Activated naive CD4-positive, alpha-beta T cell treated with anti-CD3 and anti-CD28 coated beads, Interleukin-2, amount 50 U/mL, for 72 hours (primary cell): ENCODE results near the gene FLVCR2. TPM values are rescaled to one million over a fixed set of nuclear protein-coding genes. Genes with fewer than 3 reads are reported as not detected.
A peak's percentile ranks its signal among the peaks of the same experiment; 100 is the strongest.

Experiments used
- ATAC-seq, 2 donors: fragments of 150-1000 bp; cut with Tn5 transposase; 2 replicates each; pipeline ENCODE4 v1.10.0; 2021; ENCODE audit warnings: mild to moderate bottlenecking in 2 of 2, moderate library complexity in 2 of 2
- DNase-seq, 2 donors: peaks; one replicate each; pipeline ENCODE4 v3.0.0; 2021 to 2022; ENCODE audit warnings: low spot score in 2 of 2
- H3K27ac Mint-ChIP-seq, 2 donors: one replicate each; pipeline ENCODE4 v1.8.0; 2022; ENCODE audit warnings: mild to moderate bottlenecking in 2 of 2, mixed read lengths in 2 of 2
- H3K36me3 Mint-ChIP-seq, 2 donors: one replicate each; pipeline ENCODE4 v1.8.0; 2022; ENCODE audit warnings: mixed read lengths in 2 of 2
- H3K9me3 Mint-ChIP-seq, 2 donors: one replicate each; pipeline ENCODE4 v1.8.0; 2022; ENCODE audit warnings: mixed read lengths in 2 of 2
- total RNA-seq, 2 donors: library from RNA; stranded (reverse); gene quantifications; one replicate each; pipeline ENCODE4 v1.2.3, GENCODE V29; 2022

Gene FLVCR2
- total RNA-seq, 2 donors from 2014 or later, result 11.6 to 18.3 TPM

DNA sequence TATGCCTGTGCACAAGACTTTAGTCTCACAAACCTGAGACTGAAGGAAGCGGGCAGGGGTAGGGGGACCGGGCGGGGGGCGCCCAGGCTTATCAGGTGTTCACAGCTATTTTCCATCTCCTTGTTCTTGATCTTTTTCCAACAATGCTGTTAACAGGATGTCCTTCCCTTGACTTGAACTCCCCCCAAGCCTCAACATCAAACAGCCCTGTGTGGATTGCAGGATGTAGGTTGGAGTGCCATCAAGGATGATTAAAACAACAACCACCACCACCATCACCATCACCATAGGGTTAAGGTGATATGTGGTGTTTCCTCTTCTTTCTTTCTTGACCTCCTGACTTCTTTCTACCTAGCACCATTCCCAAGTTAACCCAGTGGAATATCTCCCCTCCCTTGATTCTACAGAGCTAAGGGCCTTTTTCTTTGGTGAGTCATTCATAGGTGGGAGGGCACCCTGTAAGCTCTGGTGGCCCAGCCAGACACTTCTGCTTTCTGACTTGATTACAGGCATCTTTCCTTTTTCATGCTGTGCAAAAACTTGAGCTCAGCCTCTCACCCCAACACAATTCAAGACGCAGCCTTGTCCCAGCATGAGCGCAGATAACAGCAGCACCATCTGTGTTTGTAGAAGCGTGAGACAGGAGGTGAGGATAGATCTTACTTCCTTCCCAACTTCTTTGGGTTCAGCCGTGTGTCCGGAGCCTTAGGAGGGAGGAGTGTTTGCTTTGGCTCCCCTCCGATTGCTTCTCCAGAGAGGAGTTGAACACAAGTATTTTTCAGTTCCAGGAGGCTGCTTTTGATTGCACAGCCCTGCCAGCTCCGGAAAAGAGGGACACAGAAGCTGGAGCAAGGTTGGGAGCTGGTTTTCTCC lies 26.8 kb downstream of the FLVCR2 start:
- Mint-ChIP-seq H3K27ac (peak overlapping the region in 1 of 2 donors; percentile 22), H3K36me3 (peaks cover 4 to 15% of the 10 kb centered on the region in 2 donors), H3K9me3 (peaks cover 0 to 7% of the 10 kb centered on the region in 2 donors)
- ATAC-seq (no peak), DNase-seq (no peak)

- DNase-seq, result no peak
- H3K36me3 Mint-ChIP-seq, result peaks cover 4 to 15% of the 10 kb centered on the region in 2 donors
- no peak for ATAC-seq
- peak overlapping the region in 1 of 2 donors; percentile 22 for H3K27ac Mint-ChIP-seq
- H3K9me3 Mint-ChIP-seq, result peaks cover 0 to 7% of the 10 kb centered on the region in 2 donors
Measured at GRCh38 chr14:75605916-75606315, 27.5 kb downstream of the FLVCR2 start.

DNA sequence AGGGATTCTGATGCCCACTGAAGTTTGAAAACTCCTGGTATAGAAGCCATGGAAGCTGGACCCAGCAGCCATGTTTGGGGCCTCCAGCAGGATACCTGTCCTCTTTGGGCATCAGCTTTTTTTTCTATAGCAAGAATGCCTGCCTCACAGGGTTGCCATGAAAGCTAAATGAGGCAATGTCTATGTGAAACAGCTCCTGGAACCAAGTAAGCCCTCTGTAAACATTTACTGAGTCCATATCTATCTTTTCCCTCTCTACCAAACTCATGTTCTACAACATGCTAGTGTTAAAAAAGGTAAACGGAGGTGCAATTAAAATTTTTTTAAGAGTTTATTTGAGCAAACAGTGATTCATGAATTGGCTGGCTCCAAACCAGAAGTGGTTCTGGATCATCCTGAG lies 28.6 kb downstream of the FLVCR2 start:
- H3K9me3 Mint-ChIP-seq, result peaks cover 0 to 7% of the 10 kb centered on the region in 2 donors
- ATAC-seq, result no peak

GRCh38 chr14:75607842-75608640 lies 29.6 kb downstream of the FLVCR2 start:
- ATAC-seq, result no peak
- Mint-ChIP-seq H3K36me3 (peaks cover 4 to 23% of the 10 kb centered on the region in 2 donors), H3K9me3 (peaks cover 0 to 11% of the 10 kb centered on the region in 2 donors), H3K27ac (no peak overlapping the region)
- no peak for DNase-seq

More for the DNA sequence above, 28.6 kb downstream of the FLVCR2 start:
- Mint-ChIP-seq H3K36me3 (peaks cover 4 to 15% of the 10 kb centered on the region in 2 donors), H3K27ac (no peak overlapping the region)
- DNase-seq, result no peak

DNA sequence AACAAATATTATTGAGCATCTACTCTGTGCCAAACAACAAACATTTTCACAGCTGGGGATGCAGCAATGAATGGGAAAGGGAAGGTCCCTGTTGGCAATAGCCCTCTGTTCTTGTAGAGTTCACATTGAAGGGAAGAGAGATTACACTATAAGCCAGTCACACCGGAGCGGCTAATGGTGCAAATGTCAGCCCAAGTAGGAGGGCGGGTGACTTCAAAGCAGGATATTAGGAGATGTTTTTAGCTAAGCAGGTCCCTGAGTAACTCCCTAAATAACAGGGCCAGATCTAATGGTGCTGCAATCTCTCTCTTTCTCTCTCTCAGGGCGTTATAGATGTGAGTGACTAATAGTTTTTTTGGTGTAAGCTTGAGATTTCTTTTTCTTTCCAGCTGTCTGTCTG lies 30.7 kb downstream of the FLVCR2 start:
- Mint-ChIP-seq H3K9me3 (peaks cover 0 to 15% of the 10 kb centered on the region in 2 donors), H3K36me3 (peaks cover 4 to 26% of the 10 kb centered on the region in 2 donors), H3K27ac (peak overlapping the region in 1 of 2 donors; percentile 5)
- DNase-seq (no peak), ATAC-seq (no peak)

GRCh38 chr14:75609606-75610475 lies 31.4 kb downstream of the FLVCR2 start:
- ATAC-seq, result no peak
- peak overlapping the region in 1 of 2 donors; percentile 5 for H3K27ac Mint-ChIP-seq
- peaks cover 5 to 20% of the 10 kb centered on the region in 2 donors for H3K9me3 Mint-ChIP-seq
- peaks cover 4 to 34% of the 10 kb centered on the region in 2 donors for H3K36me3 Mint-ChIP-seq
- DNase-seq, result no peak

GRCh38 chr14:75610834-75611233 lies 32.4 kb downstream of the FLVCR2 start:
- no peak overlapping the region for H3K27ac Mint-ChIP-seq
- no peak for DNase-seq
- H3K9me3 Mint-ChIP-seq, result peaks cover 5 to 20% of the 10 kb centered on the region in 2 donors
- no peak for ATAC-seq
- H3K36me3 Mint-ChIP-seq, result peaks cover 4 to 40% of the 10 kb centered on the region in 2 donors

DNA sequence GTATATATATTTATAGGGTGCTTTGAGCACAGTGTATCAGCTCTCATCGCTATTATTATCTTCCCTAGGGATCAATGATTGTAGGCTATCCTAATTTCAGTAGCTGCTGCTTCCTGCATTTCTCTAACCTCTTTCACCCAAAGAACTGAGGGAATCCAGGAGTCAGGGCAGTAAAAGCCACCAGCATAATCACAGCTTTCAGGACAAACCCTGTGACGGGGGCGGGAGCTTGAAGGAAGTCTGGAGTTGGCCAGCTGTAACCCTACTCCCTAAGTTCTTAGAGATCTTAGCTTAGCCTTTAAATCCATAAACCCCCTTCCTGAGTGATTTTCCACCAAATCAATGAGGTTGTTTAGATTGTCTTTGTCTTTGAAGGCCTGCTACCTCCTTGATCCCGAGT lies 33.7 kb downstream of the FLVCR2 start:
- Mint-ChIP-seq H3K9me3 (peaks cover 5 to 19% of the 10 kb centered on the region in 2 donors), H3K36me3 (peaks cover 2 to 38% of the 10 kb centered on the region in 2 donors), H3K27ac (no peak overlapping the region)
- ATAC-seq (no peak), DNase-seq (no peak)

GRCh38 chr14:75614179-75614578 lies 35.8 kb downstream of the FLVCR2 start:
- H3K9me3 Mint-ChIP-seq, result peaks cover 5 to 13% of the 10 kb centered on the region in 2 donors
- no peak for DNase-seq
- H3K36me3 Mint-ChIP-seq, result peaks cover 0 to 25% of the 10 kb centered on the region in 2 donors
- ATAC-seq, result no peak
- H3K27ac Mint-ChIP-seq, result no peak overlapping the region

DNA sequence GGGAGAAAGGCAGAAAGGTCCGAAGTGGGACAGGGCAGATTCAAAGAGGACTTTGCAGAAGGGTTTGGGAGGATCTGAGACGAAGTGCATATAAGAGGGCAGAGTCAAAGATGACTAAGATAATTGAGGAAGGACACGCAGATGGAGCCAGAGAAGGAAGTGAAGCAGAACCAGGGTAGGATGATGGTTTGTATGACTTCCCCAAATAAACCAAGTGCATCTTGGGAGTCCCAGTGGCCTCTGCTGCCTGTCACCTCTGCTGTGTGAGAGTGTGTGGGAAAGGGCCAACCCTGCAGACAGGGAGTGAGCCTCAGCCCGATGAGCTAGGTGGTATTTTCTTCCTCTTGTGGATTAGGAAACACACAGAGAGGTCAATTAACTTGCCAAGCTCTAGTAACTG lies 36.8 kb downstream of the FLVCR2 start:
- ATAC-seq, result no peak
- peaks cover 0 to 25% of the 10 kb centered on the region in 2 donors for H3K36me3 Mint-ChIP-seq

DNA sequence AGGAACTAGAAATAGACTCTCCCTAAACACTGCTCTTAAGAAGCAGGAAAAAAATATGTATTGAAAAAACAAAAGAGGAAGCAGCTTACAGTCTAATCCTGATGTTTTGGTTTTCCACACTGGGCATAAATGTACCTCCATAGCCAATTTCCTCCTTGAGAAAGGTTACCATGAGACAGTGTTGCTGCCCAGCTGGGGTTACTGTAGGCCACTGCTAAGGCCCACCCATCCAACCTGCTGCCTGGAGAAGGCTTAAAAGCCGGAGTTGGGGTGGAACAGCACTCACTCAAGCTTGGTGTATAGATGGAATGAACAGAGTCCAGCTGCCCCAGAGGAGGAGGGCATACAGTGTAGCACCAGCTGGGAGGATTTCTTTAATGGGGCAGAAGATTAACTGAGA lies 41.1 kb downstream of the FLVCR2 start:
- H3K27ac Mint-ChIP-seq, result no peak overlapping the region
- DNase-seq, result no peak
- H3K36me3 Mint-ChIP-seq, result peaks cover 0 to 9% of the 10 kb centered on the region in 2 donors
- H3K9me3 Mint-ChIP-seq, result peaks cover under 1 to 1% of the 10 kb centered on the region in 2 donors
- no peak for ATAC-seq

More for the DNA sequence above, 36.8 kb downstream of the FLVCR2 start:
- DNase-seq, result no peak
- H3K9me3 Mint-ChIP-seq, result peaks cover 5 to 13% of the 10 kb centered on the region in 2 donors
- H3K27ac Mint-ChIP-seq, result peak overlapping the region in 1 of 2 donors; percentile 18

DNA sequence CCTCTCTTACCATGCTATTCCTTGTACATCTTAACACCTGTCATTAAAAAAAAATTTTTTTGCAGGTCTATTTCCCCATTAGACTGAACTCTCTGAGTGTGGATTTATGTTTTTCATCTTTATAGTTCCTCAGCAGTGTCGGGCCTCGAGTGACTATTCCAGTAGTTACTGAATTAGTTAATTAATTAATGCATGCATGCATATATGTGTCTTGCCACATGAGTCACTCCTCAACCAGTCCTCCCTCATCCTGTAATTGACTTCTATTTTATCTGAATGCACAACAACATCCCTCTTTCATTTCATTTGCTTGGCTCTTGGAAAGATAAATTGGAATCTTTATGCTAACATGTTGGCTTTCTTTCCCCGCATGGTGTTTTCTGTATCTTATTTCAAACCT lies 46.6 kb downstream of the FLVCR2 start:
- no peak for DNase-seq
- Mint-ChIP-seq H3K9me3 (no peaks in the 10 kb centered on the region), H3K27ac (peak overlapping the region in 1 of 2 donors; percentile 38), H3K36me3 (no peaks in the 10 kb centered on the region)
- no peak for ATAC-seq

DNA sequence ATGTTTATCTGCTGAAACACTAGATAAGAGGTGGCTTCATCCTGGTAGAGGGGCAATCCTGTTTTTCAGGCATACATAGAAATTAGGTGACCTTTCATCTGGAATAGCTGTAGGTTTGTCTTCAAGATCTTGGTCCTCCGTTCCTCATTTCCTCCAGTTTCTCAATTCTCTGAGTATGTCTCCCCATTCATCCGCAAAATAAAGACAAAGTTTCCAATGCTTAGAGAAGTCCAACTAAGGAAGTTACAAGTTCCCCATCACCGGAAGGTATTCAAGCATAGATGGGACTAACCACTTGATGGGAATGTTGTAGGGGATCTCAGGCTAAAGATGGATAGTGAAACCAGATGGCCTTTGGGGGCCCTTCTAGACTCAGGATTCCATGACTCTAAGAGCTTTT lies 48.0 kb downstream of the FLVCR2 start:
- DNase-seq (no peak), ATAC-seq (no peak)
- Mint-ChIP-seq H3K27ac (no peak overlapping the region), H3K36me3 (no peaks in the 10 kb centered on the region), H3K9me3 (no peaks in the 10 kb centered on the region)

DNA sequence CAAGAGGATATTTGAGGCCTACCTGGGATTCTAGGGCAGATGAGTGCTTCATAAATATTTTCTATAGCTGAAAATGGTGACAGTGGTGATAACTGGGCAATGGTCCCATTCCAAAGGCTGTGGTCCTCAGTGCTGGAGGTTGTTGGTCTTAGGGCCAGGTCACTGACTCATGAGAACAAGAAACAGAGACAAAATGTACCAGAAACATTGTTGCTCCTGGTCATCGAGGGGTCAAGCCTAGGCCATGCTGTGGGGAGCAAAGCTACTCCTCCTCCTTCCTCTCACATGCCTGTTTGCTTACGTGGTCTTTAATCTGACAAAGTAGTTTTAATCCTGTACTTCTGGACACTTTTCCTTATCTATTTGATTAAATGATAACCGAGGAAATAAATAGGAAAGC lies 48.4 kb downstream of the FLVCR2 start:
- ATAC-seq (no peak), DNase-seq (no peak)
- no peak overlapping the region for H3K27ac Mint-ChIP-seq
- H3K9me3 Mint-ChIP-seq, result no peaks in the 10 kb centered on the region
- H3K36me3 Mint-ChIP-seq, result no peaks in the 10 kb centered on the region

DNA sequence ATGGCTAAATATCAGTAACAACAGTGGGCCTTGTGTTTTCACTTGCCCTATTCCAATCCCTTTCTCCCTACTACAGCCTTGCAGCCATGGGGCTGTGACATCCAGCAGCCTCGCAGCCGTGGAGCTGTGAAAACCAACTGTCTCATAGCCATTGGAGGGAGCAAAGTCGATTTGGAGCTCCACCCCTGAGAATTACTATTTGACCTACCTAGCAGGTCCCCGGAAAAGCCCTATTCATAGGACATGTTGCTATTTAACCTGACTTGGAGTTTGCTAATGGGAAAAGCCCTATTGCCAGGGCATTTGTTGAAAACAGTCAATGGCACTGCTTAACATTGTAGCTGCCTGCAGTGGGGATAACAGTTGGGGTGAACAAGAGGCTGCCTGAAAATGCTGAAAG lies 49.0 kb downstream of the FLVCR2 start:
- ATAC-seq, result no peak
- no peak overlapping the region for H3K27ac Mint-ChIP-seq
- H3K9me3 Mint-ChIP-seq, result no peaks in the 10 kb centered on the region
- no peak for DNase-seq
- H3K36me3 Mint-ChIP-seq, result no peaks in the 10 kb centered on the region

- DNase-seq (no peak), ATAC-seq (no peak)
- no peaks in the 10 kb centered on the region for H3K9me3 Mint-ChIP-seq
- no peak overlapping the region for H3K27ac Mint-ChIP-seq
- no peaks in the 10 kb centered on the region for H3K36me3 Mint-ChIP-seq
Measured at GRCh38 chr14:75628816-75629215, 50.4 kb downstream of the FLVCR2 start.
